ENCODE data around the gene CADPS2.

CADPS2 gene

GRCh38 chr7:122269241-122269640 is 617.0 kb downstream of the CADPS2 start:
- no peak for DNase-seq (ENCODE audit: low spot score)
